GM18867 (cell line): ENCODE measurements around the gene ARHGAP40.
A peak's percentile ranks its signal among the peaks of the same experiment; 100 is the strongest.

Source experiments
- ATAC-seq: cut with Tn5 transposase; IDR thresholded peaks from one replicate; pipeline ENCODE4 v1.9.1; 2021; ENCODE audit warnings: mild to moderate bottlenecking, moderate library complexity; ENCODE audit not compliant: unreplicated experiment

The ARHGAP40 gene

DNA sequence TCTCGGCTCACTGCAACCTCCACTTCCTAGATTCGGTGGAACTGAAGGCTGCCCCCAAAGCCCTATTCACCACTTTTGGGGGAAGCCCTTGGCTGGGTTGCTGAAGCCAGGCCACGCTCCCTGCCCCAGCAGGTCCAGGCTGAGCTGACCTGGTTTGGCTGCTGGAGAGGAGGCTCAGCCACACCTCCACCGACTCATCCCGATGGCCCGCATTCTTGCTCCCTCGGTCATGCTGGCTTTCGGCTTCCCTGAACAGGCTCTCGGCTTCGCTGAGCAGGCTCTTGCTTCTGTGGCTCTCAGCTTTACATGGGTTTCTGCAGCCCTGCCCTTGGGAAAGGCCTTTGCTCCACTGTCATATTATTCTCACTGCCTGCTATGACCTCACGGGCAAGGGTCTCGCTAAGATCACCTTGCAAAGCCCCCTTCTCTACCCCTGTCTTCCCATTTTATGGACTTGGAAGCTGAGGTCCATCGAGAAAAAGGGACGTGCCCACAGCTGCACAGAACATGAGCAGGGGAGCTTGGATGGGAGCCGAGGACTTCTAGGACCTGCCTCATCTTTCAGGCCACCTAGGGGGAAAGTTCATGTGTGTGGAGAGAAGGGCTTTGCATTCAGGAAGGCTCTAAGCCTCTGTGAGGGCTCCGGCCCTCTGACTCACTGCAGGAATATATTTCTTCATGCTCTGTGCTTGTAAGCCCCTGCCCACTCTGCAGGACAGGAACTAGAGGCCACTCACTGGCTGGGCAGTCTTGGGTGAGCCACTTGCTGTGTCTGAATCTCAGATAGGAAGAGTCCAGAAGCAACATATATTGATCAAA is 15.6 kb downstream of the ARHGAP40 start:
- no peak for ATAC-seq

GRCh38 chr20:38617830-38618196 is 16.2 kb downstream of the ARHGAP40 start:
- no peak for ATAC-seq

DNA sequence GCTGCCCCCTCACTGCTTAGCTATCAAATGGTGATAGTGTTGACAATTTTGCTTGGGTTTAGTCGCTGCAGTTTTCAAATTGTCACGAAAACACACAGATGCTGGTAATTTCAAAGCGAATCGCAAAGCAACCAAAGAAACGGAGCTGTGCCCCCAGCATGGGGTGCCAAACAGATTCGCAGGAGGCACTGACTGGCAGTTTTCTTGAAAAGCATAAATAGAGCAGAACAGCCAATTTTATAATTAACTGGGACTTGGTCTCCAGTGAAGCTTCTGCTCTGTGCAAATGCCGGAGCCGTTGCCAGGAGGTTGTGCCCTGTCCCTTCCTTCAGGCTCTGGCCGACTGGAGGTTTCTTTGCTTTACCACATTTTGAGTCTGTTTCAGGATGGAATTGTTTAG is 18.8 kb downstream of the ARHGAP40 start:
- no peak for ATAC-seq

- ATAC-seq, result no peak
Observed at GRCh38 chr20:38623061-38623460, 21.5 kb downstream of the ARHGAP40 start.

DNA sequence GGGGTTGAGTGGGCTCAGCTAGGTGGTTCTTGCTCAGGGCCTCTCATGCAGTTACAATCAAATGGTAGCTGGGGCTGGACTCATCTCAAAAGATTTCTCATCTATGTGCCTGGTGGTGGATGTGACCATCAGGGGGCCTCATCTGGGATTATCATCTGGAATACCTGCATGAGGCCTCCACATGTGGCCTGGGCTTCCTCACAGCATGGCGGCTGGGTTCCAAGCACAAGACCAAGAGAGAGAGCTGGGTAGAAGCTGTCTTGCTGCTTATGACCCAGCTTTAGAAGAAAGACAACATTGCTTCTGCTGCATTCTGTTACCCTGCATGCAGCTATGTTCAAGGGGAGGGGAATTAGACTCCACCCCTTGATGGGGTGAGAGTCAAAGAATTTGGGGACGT is 22.5 kb downstream of the ARHGAP40 start:
- no peak for ATAC-seq

DNA sequence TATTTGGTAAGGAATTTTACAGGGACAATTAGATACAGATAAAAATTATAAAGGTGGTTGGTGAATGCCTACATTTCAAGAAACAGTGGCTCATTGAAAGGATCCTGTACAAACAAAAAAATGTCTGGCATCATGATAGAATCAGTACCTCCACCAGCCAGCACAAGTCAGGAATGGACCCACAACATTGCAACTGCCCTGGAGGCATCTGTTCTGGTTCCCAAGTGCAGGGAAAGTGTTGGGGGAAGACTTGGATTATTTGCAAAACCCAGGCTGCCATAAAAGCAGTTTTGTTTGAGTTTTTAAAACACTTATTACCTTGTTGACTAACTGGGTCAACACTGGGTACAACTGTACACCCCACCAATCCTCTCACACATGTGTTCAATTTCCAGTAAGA is 24.3 kb downstream of the ARHGAP40 start:
- ATAC-seq, result no peak

- ATAC-seq, result no peak
Observed at GRCh38 chr20:38626921-38627659, 25.5 kb downstream of the ARHGAP40 start.

GRCh38 chr20:38628580-38629470 is 27.2 kb downstream of the ARHGAP40 start:
- no peak for ATAC-seq

DNA sequence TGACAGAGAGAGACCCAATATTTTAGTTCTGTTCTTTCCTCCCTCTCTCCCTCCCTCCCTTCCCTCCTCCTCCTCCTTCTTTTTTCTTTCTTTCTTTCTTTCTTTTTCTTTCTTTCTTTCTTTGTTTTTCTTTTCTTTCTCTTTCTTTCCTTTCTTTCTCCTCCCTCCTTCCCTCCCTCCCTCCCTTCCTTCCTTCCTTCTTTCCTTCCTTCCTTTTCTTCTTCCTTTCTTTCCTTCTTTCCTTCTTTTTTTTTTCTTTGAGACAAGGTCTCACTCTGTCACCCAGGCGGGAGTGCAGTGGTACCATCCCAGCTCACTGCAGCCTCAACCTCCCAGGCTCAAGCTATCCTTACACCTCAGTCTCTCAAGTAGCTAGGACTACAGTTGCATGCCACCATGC is 28.4 kb downstream of the ARHGAP40 start:
- ATAC-seq, result no peak

DNA sequence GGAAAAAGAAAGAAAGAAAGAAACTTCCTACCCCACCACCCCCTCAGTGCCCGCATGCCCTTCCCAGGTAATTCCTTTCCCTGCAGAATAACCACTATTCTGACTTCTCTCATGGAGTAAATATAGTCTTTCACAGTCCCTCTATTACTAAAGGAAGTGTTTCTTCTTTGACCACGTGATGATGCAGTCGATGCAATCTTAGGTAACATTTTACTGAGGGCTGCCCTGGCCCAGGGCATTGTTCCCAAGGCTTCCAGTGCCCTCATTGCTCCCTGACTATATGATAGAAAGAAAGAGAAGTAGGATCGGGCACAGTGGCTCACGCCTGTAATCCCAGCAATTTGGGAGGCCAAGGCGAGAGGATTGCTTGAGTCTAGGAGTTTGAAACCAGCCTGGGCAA is 29.1 kb downstream of the ARHGAP40 start:
- ATAC-seq, result no peak

DNA sequence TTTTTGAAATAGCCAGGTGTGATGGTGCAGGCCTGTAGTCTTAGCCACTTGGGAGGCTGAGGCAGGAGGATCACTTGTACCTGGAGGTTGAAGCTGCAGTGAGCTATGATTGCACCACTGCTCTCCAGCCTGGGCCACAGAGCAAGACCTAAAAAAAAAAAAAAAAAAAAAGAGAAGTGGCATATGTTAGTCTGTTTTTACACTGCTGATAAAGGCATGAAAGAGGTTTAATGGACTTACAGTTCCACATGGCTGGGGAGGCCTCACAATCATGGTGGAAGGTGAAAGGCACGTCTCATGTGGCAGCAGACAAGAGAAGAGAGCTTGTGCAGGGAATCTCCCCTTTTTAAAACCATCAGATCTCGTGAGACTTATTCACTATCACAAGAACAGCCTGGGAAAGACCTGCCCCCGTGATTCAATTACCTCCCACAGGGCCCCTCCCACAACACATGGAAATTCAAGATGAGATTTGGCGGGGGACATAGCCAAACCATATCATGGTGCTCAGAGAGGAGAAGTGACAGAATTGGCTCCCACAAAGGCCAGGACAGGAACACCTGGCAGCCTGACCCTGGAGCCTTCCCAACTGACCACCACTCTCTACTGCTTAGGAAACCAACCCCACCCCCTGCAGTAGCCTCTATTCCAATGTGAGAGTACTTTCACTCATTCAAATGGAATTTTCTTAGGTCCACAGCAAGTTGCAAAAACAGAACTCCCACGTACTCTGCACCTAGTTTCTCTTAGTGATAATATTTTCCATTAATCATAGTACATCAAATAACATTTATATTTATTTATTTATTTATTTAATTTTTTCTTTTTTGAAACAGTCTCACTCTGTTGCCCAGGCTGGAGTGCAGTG is 29.8 kb downstream of the ARHGAP40 start:
- ATAC-seq, result no peak

DNA sequence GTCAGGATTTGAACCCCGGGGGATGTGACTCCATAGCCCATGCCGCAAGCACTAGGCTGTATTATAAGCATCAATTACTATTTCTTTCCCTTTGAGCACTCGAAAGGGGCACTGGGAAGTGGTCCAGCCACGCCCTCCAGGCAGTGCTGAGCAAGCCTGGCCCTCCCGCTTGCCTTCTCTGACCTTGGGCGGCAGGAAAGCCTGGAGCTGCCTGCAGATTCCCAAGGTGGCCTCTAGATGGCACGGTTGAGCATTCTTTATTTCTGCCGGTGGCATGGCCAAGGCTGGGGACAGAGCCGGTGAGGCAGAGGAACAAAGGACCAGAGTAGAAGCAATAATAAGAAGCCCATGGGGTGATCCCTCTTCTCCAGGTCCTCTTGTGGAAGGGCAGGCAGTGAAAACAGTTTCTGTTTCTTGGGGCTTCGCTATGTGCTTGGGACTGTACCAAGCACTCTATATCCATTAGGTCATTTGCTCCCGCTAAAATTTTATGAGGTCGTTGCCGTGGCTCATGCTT is 32.0 kb downstream of the ARHGAP40 start:
- no peak for ATAC-seq

- ATAC-seq, result no peak
Observed at GRCh38 chr20:38635721-38636288, 34.2 kb downstream of the ARHGAP40 start.

DNA sequence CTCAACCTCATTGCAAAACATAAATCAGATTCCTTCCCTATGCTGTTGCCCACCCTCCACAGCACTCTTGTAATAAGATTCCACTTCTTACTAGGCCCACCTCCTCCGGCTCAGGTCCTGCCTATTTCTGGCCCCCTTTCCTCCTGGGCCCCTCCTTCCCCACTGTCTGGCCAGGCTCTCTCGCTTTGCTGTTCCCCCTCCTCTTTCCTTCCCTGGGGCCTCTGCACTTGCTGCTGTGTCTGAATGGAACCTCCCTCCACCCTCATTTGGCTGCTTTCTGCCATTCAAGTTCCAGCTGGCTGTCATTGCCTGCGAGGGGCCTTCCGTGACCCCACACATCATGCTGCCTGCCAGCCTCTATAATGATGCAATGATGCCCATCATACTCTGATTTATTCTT is 38.9 kb downstream of the ARHGAP40 start:
- ATAC-seq, result no peak

GRCh38 chr20:38642498-38642897 is 40.9 kb downstream of the ARHGAP40 start:
- no peak for ATAC-seq

GRCh38 chr20:38644588-38645260 is 43.1 kb downstream of the ARHGAP40 start:
- no peak for ATAC-seq

GRCh38 chr20:38645351-38645750 is 43.7 kb downstream of the ARHGAP40 start:
- no peak for ATAC-seq

DNA sequence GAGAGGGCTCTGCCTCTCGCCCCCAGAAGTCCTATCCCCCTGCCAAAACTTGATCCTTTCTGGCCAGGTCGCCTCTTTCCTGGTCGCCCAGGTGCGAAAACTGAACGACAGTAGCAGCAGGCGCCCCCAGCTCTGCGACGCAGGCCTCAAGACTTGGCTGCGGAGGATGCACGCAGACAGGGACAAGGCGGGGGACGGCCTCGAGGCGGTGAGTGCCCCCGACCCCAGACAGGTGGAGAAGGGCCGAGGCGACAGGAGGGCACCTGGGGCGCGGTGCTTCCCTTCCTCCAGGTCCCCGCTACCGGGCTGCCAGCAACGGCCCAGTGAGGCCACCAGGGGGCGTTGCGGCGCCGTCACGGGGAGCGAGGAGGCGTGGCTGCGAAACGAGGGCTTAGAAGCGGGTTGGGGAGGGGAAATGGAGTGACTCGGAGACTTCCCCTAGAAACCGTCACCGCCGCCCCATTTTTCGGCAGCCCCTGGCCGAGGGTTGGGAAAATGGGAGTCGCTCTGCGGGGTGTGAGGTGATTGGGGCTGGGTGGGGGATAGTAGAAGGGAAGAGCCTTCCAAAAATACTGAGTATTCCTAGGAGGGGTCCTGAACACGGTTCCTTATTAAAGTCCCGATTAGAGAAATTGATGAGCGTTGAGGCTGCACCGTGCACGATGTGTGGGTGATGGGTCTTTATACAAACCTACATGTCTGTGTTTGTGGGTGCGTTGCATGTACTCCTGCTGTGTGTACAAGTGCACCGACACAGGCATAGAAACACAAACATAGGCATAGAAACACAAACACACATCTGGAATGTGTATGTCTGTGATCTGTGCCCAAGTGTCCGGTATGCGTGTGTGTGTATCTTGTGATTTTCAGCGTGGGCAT is 44.6 kb downstream of the ARHGAP40 start:
- ATAC-seq, result peak; percentile 88
